HS-5 (cell line): ENCODE measurements around the gene MRPS2.
"Not testable (repeated sequence)": the region's sequence is repeated elsewhere in the genome, so short reads cannot be mapped to it uniquely, and the experiment has no call there.

Experiments
- DNase-seq: peaks from one replicate; pipeline ENCODE4 v3.0.0-alpha.2; 2012; ENCODE audit warnings: low read depth

Gene MRPS2

GRCh38 chr9:135500525-135501260, at the start of gene MRPS2:
TSS of gene MRPS2 (plus strand) at chr9:135500682. CDS start at chr9:135500711, 29 bp downstream.
- DNase-seq: peak; percentile 24

- DNase-seq: no peak
These were observed 49.5 kb upstream of the MRPS2 start for GRCh38 chr9:135450956-135451355.

GRCh38 chr9:135451909-135452308, 48.6 kb upstream of the MRPS2 start:
- not testable (repeated sequence) for DNase-seq

DNA sequence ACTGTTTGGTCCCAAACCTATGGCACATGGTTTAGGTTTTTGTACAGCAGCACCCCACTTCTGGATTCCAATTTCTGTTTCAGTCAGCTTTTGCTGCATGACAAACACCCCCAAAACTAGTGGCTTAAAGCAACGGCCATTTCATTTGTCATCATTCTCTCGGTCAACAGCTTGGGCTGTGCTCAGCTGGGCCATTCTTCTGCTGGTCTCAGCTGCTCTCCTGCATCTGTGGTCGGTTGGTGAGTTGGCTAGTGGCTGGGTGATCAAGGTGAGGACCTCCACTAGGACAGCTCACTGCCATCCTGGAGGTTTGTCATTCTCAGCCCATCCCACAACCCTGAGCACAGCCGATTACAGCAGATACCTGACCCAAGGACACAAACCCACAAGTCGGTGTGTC, 45.7 kb upstream of the MRPS2 start:
- no peak for DNase-seq

DNA sequence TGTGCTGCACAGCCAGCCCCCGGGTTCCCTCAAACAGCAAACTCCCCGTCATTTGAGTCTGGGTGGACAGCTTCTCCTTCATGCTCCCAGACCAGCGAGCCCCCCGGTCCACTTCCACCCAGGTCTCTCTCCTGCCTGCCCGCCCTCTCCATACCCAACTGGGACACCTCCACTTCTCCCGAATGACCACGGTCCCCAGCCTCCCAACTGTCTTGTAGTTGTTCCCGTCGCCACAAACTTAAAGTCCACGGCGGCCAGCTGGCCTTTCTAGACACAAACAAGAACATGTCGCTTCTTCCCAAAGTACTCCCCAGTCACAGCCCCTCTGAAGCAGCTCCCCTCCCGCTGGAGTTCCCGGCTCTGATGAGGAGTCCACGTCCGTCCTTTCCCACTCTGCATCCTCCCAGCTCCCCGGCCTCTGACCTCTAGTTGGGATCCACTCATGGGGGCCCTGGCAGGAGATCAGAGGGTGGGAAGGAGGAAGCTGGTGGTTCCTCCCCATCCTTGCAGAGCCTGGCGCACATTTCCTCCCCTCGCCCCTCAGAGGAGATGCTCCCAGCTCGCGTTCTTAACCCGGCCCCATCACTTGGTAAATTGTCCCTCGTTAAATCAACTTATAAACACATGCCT, 45.0 kb upstream of the MRPS2 start:
- DNase-seq: no peak

GRCh38 chr9:135456436-135457104, 43.9 kb upstream of the MRPS2 start:
- no peak for DNase-seq

GRCh38 chr9:135458478-135458877, 42.0 kb upstream of the MRPS2 start:
- not testable (repeated sequence) for DNase-seq

DNA sequence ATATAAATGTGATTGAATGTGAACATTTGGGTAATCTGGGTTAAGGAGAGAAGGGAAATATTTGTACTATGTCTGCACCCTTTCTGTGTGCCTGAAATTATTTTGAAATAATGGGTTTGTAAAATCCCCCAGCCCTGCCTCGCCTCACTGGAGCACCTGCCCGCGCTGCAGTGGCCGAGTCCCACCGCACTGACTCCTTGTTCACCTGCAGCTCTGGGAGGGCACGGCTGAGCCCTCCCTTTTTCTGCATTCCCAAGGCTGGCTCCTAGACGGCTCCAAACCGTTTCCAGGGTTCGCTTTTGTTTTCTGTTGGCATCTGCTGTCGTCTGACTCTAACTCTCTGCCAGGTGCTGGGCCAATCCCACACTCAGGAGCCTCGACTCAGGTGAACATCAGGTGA, 38.5 kb upstream of the MRPS2 start:
- DNase-seq: no peak

DNA sequence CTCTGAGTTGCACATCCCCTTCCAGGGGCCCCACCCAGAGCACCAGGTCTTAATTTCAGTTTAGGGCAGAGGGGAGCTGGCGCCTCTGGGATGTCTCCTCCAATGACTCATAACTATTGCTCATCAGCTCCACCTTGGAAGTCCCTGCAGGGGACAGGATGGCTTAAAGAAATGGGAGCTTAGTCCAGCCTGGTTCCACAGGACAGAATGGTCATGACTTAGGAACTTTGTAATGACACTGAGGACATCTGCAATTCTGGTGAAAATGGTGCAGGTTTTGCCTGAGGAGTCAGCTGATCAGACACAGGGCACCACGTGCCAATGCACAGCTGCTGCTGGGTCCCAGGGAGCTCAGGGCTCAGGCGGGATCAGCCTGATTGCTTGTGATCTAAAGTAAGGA, 37.3 kb upstream of the MRPS2 start:
- peak; percentile 25 for DNase-seq

DNA sequence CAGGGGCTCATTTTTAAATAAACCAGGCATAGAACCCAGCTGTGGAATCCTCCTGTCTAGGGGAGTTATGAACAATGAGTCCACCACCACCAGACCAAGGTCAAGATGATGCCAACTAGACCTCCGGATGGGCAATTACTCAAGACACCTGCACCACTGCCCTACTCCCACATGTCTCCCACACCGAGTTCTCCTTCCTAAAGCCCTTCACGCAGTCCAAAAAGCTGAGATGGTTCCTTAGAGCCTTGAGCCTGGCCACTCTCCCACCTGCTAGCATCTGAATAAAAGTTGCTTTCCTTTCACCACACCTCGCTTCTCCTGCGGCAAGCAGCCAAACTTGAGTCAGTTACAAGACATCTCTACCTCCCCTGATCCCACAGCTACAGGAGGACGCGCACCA, 36.3 kb upstream of the MRPS2 start:
- no peak for DNase-seq

GRCh38 chr9:135468854-135469521, 31.5 kb upstream of the MRPS2 start:
- no peak for DNase-seq

DNA sequence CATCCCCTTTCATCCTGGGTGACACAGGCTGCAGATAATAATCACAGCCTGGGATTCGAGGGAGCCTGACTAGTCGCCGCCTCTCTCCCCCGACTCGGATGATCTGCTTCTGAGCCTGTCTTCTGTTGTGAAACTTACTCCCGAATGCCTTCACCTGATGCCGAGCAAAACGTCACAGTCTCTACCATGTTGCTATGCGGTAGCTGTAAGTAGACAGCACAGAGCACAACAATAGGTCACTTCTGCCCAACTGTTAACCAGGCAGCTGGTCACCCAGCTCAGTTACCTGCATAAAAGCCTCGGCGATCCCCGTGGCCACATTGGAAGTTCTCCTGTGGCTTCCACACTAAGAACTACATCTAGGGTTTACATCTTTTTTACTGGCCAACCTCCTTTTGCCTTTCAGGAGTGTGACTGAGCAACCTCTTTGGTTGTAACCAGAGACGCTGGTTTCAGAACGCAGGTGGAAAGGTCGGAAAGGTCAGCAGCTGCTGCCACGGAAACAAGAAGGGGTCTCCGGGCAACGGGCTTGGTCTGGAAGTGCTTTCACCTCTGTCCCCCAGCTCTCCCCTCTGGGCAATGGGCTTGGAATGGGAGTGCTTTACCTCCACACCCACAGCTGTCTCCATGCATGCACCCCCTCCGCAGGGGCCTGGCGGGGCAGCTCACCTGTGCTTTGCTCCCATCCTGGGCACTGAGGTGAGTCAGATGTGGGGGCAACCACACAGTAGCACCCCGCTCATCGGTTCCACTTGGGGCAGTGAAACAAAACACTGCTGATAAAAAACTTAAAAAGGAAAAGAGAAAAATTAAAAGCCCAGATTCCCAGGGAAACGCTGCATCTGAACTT, 28.5 kb upstream of the MRPS2 start:
- no peak for DNase-seq

DNA sequence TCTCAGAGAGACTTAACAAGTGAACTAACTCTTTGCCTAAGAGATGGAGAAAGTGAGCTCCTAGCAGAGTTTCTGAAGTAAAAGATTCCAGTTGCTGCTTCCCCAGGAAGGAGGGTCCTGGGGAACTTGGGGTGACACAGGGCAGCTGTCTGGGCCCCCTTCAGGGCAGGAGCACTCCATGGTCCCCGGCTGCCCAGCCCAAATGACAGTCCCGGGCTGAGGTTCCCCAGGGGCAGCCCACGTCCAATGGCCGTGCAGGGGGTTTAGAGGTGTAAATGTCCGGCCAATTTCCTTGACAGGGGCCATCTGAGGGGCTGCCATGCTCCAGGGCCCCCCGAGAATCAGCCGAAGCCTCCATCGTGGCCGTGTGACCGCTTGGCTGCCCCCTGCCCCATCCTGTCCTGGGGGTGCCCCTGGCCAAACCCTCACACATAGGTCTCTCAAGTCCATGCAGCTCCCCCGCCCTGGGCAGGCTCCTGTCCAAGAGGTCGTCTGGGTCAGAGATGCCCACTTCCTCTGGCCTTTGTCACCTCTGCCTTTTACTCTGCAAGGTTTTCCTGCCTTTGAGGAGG, 26.4 kb upstream of the MRPS2 start:
- DNase-seq: no peak

GRCh38 chr9:135474915-135475314, 25.6 kb upstream of the MRPS2 start:
- no peak for DNase-seq

- DNase-seq: no peak
These were observed 23.7 kb upstream of the MRPS2 start for GRCh38 chr9:135476561-135477355.

DNA sequence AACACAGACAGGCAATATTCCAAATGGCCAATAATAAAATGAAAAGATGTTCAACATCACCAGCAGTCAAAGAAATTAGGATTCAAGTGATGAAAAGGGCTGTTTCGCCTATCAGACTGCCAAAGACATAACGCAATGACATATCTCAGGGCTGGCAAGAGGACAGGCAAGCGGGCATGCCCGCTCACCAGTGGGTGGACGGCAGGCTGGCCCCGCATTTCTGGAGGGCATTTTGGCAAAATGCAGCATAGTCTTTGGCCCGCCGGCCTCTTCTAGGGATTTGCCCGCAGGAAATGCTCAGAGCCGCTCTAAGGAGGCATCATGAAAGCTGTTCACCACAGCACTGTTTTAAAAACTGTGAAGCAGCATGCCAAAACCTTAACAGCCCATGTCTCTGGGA, 22.3 kb upstream of the MRPS2 start:
- no peak for DNase-seq

GRCh38 chr9:135478829-135479468, 21.5 kb upstream of the MRPS2 start:
- DNase-seq: no peak

DNA sequence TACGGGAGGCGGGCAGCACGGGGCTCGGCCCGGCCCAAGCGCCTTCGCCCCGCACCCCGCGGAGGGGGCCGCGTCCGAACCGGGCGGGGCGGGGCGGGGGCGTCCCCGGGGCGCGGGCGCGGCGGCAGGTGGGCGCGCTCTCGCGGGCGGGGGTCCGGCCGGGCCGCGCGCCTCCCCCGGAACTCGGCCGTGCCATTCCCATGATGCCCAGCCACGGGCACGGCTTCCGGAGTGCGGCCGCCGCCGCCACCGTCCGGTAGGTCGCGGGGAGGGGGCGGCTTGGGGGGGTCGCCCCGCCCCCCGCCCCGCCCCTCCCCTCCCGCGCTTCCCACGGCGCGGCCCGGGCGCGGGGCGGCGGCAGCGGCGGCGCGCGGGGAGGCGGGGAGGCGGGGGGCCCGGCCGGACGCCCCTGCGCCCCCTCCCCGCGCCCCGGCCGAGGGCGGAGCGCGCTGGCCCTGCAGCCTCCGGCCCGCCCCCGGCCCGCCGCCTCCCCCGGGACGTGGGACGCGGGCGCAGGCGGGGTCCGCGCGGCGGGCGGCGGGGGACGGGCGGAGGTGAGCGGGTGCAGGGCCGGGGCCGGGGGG, 20.9 kb upstream of the MRPS2 start, which contains the start of gene PPP1R26:
Gene PPP1R26, plus strand, starts transcription at position 314 of the 584 bp plus-strand sequence. CDS start 4,729 bp downstream, outside the sequence.
- DNase-seq: no peak
